Loucy (cell line): ENCODE data around the gene HMG20B.

Source experiments
- EZH2phosphoT487 ChIP-seq: fragments of 200-600 bp; IDR thresholded peaks from 2 replicates; pipeline ENCODE4 v1.6.1; 2018; ENCODE audit warnings: antibody characterized with exemption, mild to moderate bottlenecking, moderate library complexity, borderline replicate concordance
- TF ChIP-seq, protein P1 (sequence below): fragments of 200-600 bp; sonication (generic); conservative IDR thresholded peaks from 2 replicates; pipeline ENCODE4 v1.5.1; 2014; ENCODE audit warnings: mild to moderate bottlenecking, antibody characterized with exemption, low read length

DNA sequence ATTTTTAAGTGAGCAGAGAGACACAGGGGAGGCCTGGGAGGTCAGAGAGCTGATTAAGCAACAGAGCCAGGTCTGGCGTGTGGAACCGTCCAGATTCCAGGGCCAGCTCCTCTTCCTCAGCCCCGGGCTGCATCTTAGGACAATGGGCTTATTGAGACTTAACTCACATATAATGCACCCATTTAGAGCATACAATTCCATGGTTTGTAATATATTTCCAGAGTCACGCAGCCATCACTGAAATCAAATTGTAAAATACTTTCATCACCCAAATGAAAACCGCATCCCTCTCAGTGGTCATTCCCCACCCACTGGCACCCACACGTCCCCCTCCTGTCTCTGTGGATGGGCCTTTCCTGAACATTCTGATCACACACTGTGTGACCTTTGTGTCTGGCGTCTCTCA is 2.1 kb upstream of the HMG20B start:
- TF ChIP-seq, protein P1, sequence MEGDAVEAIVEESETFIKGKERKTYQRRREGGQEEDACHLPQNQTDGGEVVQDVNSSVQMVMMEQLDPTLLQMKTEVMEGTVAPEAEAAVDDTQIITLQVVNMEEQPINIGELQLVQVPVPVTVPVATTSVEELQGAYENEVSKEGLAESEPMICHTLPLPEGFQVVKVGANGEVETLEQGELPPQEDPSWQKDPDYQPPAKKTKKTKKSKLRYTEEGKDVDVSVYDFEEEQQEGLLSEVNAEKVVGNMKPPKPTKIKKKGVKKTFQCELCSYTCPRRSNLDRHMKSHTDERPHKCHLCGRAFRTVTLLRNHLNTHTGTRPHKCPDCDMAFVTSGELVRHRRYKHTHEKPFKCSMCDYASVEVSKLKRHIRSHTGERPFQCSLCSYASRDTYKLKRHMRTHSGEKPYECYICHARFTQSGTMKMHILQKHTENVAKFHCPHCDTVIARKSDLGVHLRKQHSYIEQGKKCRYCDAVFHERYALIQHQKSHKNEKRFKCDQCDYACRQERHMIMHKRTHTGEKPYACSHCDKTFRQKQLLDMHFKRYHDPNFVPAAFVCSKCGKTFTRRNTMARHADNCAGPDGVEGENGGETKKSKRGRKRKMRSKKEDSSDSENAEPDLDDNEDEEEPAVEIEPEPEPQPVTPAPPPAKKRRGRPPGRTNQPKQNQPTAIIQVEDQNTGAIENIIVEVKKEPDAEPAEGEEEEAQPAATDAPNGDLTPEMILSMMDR: no peak
- TF ChIP-seq EZH2phosphoT487: no peak
